ENCODE data around the gene TCEA2. TPM values are rescaled to one million over a fixed set of nuclear protein-coding genes. Genes with fewer than 3 reads are reported as not detected.

Gene TCEA2
- total and polyA plus RNA-seq, 2 of the 13 experiments (the other 11 are each of a cell fraction or from before 2014, with no cell fraction given), result 28.1 to 33.7 TPM

GRCh38 chr20:64024141-64024990, 38.6 kb upstream of the TCEA2 start (continued):
- TF ChIP-seq CREBL2 (CRISPR knock-in tag; IDR thresholded peaks at IDR 0.05; ENCODE audit: borderline replicate concordance) (peak; percentile 49; the same call in 1 of the 2 replicates), ZNF720 (CRISPR knock-in tag; IDR thresholded peaks at IDR 0.05) (no peak), ZC3H13 (CRISPR knock-in tag; IDR thresholded peaks at IDR 0.05) (no peak), MEIS1 (CRISPR knock-in tag; IDR thresholded peaks at IDR 0.05; ENCODE audit: borderline replicate concordance) (peak; percentile 53; the same call in 1 of the 2 replicates), THAP9 (CRISPR knock-in tag; IDR thresholded peaks at IDR 0.05; ENCODE audit: borderline replicate concordance) (no peak), ZFP36 (IDR thresholded peaks at IDR 0.05; ENCODE audit: borderline replicate concordance, low read depth, low read length, partially characterized antibody) (no peak), ZBTB33 (CRISPR knock-in tag; IDR thresholded peaks at IDR 0.05) (peak; percentile 4; the same call in 1 of the 2 replicates), LCORL (IDR thresholded peaks at IDR 0.05) (peak; percentile 68), LCORL (CRISPR knock-in tag; IDR thresholded peaks at IDR 0.05) (peak; percentile 75), ZBTB46 (CRISPR knock-in tag; IDR thresholded peaks at IDR 0.05; ENCODE audit: borderline replicate concordance) (peak; percentile 90; the same call in 1 of the 2 replicates), BHLHE40 (IDR thresholded peaks at IDR 0.05; ENCODE audit: low read length) (peak; percentile 47; the same call in 1 of the 2 replicates), ZNF33B (CRISPR knock-in tag; IDR thresholded peaks at IDR 0.05) (peak; percentile 97), DBP (CRISPR knock-in tag; IDR thresholded peaks at IDR 0.05; ENCODE audit: not compliant biosample characterization) (no peak), ZFY (CRISPR knock-in tag; IDR thresholded peaks at IDR 0.05) (peak; percentile 87), ZNF549 (CRISPR knock-in tag; IDR thresholded peaks at IDR 0.05) (no peak), SCMH1 (CRISPR knock-in tag; IDR thresholded peaks at IDR 0.05; ENCODE audit: borderline replicate concordance) (no peak), GFI1 (CRISPR knock-in tag; IDR thresholded peaks at IDR 0.05; ENCODE audit: borderline replicate concordance) (peak; percentile 94), ZNF383 (CRISPR knock-in tag; IDR thresholded peaks at IDR 0.05; ENCODE audit: borderline replicate concordance) (peak; percentile 69; the same call in 1 of the 2 replicates), CC2D1A (CRISPR knock-in tag; IDR thresholded peaks at IDR 0.05) (no peak)
